ENCODE data around the gene PLEKHA6. TPM values are rescaled to one million over a fixed set of nuclear protein-coding genes. Genes with fewer than 3 reads are reported as not detected.

The PLEKHA6 gene
- total RNA-seq, 2 donors from 2014 or later = 18.1 to 25.7 TPM

- Histone ChIP-seq H3K4me1 (peaks cover 0 to 5% of the 10 kb centered on the region in 2 donors), H3K4me3 (no peak overlapping the region), H3K36me3 (peaks cover 46% of the 10 kb centered on the region), H3K9me3 (no peaks in the 10 kb centered on the region), H3K27me3 (no peaks in the 10 kb centered on the region), H3K27ac (peak overlapping the region in 1 of 2 donors; percentile 16)
- TF ChIP-seq CTCF (IDR thresholded peaks at IDR 0.05) = no peak
- DNase-seq (ENCODE audit: low spot score) = no peak
Measured at GRCh38 chr1:204256531-204256930, 103.2 kb downstream of the PLEKHA6 start.

- DNase-seq (ENCODE audit: low spot score) = no peak
- no peaks in the 10 kb centered on the region for H3K27me3 ChIP-seq
- TF ChIP-seq CTCF (IDR thresholded peaks at IDR 0.05) = no peak
- H3K9me3 ChIP-seq = no peaks in the 10 kb centered on the region
- no peak overlapping the region for H3K4me3 ChIP-seq
- H3K27ac ChIP-seq = peak overlapping the region in 1 of 2 donors; percentile 16
- H3K4me1 ChIP-seq = peaks cover 0 to 5% of the 10 kb centered on the region in 2 donors
- H3K36me3 ChIP-seq = peaks cover 41% of the 10 kb centered on the region
Measured at GRCh38 chr1:204255966-204256365, 103.8 kb downstream of the PLEKHA6 start.

- Histone ChIP-seq H3K4me1 (peaks cover 0 to 5% of the 10 kb centered on the region in 2 donors), H3K27ac (no peak overlapping the region), H3K36me3 (peaks cover 33% of the 10 kb centered on the region), H3K4me3 (no peak overlapping the region), H3K9me3 (no peaks in the 10 kb centered on the region), H3K27me3 (no peaks in the 10 kb centered on the region)
- TF ChIP-seq CTCF (IDR thresholded peaks at IDR 0.05) = no peak
- no peak for DNase-seq (ENCODE audit: low spot score)
Measured at GRCh38 chr1:204255225-204255624, 104.5 kb downstream of the PLEKHA6 start.

- H3K27ac ChIP-seq = no peak overlapping the region
- peaks cover 0 to 5% of the 10 kb centered on the region in 2 donors for H3K4me1 ChIP-seq
Measured at GRCh38 chr1:204254031-204254661, 105.6 kb downstream of the PLEKHA6 start.

GRCh38 chr1:204251926-204252689 is 107.6 kb downstream of the PLEKHA6 start:
- H3K4me1 ChIP-seq = peaks cover 0 to 5% of the 10 kb centered on the region in 2 donors
- no peaks in the 10 kb centered on the region for H3K9me3 ChIP-seq
- H3K4me3 ChIP-seq = no peak overlapping the region
- H3K27ac ChIP-seq = no peak overlapping the region
- DNase-seq (ENCODE audit: low spot score) = no peak
- TF ChIP-seq CTCF (IDR thresholded peaks at IDR 0.05) = no peak
- no peaks in the 10 kb centered on the region for H3K27me3 ChIP-seq
- H3K36me3 ChIP-seq = peaks cover 17% of the 10 kb centered on the region

More at GRCh38 chr1:204254031-204254661, 105.6 kb downstream of the PLEKHA6 start:
- Histone ChIP-seq H3K9me3 (no peaks in the 10 kb centered on the region), H3K4me3 (no peak overlapping the region), H3K36me3 (peaks cover 28% of the 10 kb centered on the region), H3K27me3 (no peaks in the 10 kb centered on the region)
- peak; percentile 88 for DNase-seq (ENCODE audit: low spot score)
- no peak for TF ChIP-seq CTCF (IDR thresholded peaks at IDR 0.05)
